Hematopoietic multipotent progenitor cell (in vitro differentiated cells): ENCODE results near the gene MLANA. TPM values are rescaled to one million over a fixed set of nuclear protein-coding genes. Genes with fewer than 3 reads are reported as not detected.

Experiments used
- DNase-seq, 3 donors: peaks; one replicate each; pipeline ENCODE4 v3.0.0-alpha.2; 2011 to 2015; ENCODE audit warnings: low read depth in 2 of 3, low spot score in 2 of 3
- total RNA-seq: library from RNA; depleted of rRNA; stranded (reverse); fragments of >200 nt; gene quantifications from one replicate; pipeline ENCODE4 v1.2.3, GENCODE V29; 2012

Gene MLANA
- total RNA-seq, 1 donor = not detected

- DNase-seq = no peak
Measured at GRCh38 chr9:5953743-5954707, 63.3 kb downstream of the MLANA start.

GRCh38 chr9:5957166-5957565, 66.5 kb downstream of the MLANA start:
- DNase-seq = no peak

GRCh38 chr9:5958273-5958672, 67.6 kb downstream of the MLANA start:
- no peak for DNase-seq

Other genes with a start within 250 kb of the MLANA start
- 57.4 TPM for gene ERMP1, start 57.8 kb upstream of the MLANA start, total RNA-seq
- 17.0 TPM for gene RANBP6, start 124.7 kb downstream of the MLANA start, total RNA-seq